SK-MEL-5 (cell line): Measurements from ENCODE around the gene CPD. TPM values are rescaled to one million over a fixed set of nuclear protein-coding genes. Genes with fewer than 3 reads are reported as not detected.
A peak's percentile ranks its signal among the peaks of the same experiment; 100 is the strongest.
"Not testable (repeated sequence)": the region's sequence is repeated elsewhere in the genome, so short reads cannot be mapped to it uniquely, and the experiment has no call there.

Experiments
- DNase-seq: peaks from one replicate; pipeline ENCODE4 v3.0.0-alpha.2; 2016; ENCODE audit warnings: low read depth, low spot score
- in situ Hi-C: cut with HindIII; loops from 2 replicates; pipeline ENCODE4 v1.10.0; 2016; ENCODE audit warnings: low sequenced_read_pairs, high pct_unique_total_duplicates, low pct_unique_long_range_greater_than_20kb
- polyA plus RNA-seq, 2 experiments: library from polyadenylated mRNA; depleted of rRNA; stranded (reverse); fragments of >200 nt; gene quantifications; 2 replicates each; pipeline ENCODE4 v1.2.3, GENCODE V29; 2015
- total RNA-seq: library from RNA; depleted of rRNA; stranded (reverse); fragments of >200 nt; shearing (Covaris generic); gene quantifications from 2 replicates; pipeline ENCODE4 v1.2.3, GENCODE V29; 2014; rRNA removed

The CPD gene
- 41.9 and 53.2 TPM in 2 replicates for total RNA-seq
- 17.1 and 19.3 TPM in 2 replicates for polyA plus RNA-seq (2015; cell fraction: cytosol; rRNA removed)
- polyA plus RNA-seq (2015; cell fraction: nucleus; rRNA removed) = 5.8 and 8.6 TPM in 2 replicates

- in situ Hi-C loops = no loop called here
Observed at GRCh38 chr17:30378825-30379302, at the start of gene CPD. Gene CPD (plus strand): TSS chr17:30378927. CDS start chr17:30378981, 54 bp downstream.

DNA sequence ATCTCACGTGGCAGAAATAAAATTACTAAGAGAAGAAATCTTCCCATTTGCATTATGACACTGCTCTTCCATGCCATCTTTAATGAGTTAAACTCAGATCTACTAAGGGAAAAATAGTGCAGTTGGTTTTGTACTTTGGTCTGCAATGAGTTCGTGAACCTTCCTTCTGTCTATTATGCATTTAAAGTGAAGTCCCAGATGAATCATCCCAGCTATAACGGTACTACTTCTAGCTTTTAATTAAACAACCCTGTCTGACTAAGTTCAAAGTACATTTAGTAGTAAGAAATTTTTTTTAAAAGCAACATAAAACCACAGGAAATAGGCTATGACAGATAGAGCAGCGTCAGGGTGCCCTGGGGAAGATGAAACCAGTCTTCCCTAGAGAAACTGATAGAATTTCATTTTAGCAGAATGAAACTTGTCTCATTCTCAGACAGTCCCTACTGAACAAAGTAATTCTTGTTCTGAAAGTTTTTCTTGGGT, 46.6 kb upstream of the CPD start:
- in situ Hi-C loops = no loop called here
- DNase-seq = no peak

More at GRCh38 chr17:30378825-30379302, at the start of gene CPD:
- DNase-seq = peak; percentile 93

DNA sequence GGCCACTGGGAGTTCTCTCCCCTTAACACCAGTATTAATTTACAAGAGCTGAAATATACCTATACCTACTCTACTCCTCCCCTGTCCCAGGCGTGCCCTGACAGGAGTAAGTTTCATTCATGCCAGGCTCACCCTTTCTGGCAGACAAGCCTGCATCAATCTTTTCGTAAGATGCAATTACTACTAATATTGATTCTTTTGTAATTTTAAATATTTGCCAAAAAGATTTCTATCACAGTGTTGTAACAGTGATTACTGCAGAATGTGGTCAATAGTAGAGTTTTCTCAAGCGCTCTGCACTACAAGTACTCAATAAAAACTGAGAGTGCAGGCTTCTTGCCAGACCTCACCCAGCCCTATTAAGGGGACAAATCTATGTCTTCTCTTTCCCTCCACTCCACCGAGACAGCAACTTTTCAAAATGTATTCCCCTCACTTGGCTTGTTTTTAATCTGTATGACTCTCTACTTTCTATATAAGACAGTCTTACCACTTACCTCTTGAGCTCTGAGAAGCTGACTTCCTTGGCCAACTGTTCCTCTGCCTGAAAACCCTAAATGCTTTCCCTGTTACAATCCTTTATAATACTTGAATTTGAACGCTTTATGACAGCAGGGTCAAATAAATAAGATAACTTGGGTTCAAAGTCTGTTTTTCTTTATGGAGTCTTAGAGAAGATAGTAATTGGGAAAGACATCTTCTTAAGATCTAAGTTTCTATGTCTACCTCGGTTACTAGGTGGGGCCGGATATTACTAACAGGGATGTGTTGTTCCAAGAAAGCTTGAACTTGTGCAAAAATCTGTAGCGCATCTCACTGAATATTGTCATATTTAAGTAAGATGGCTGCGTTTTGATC, 45.0 kb upstream of the CPD start, which contains the start of gene TMIGD1:
Gene TMIGD1, minus strand, starts transcription at position 555 of the 858 bp plus-strand sequence. CDS start 1,924 bp downstream, outside the sequence.
- in situ Hi-C loops = no loop called here
- DNase-seq = no peak

DNA sequence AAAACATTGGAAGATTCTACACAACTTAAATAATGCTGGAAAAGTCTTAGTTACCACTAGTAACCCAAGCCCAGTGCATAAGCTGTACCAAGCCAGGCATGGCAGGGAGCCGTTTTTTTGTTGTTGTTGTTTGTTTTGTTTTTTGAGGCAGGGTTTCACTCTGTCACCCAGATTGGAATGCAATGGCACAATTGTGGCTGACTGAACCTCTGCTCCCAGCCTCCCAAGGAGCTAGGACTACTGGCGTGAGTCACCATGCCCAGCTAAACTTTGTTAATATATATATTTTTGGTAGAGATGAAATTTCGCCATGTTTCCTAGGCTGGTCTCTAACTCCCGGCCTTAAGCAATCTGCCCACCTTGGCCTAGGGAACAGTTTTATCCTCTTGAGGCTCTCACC, 44.3 kb upstream of the CPD start:
- in situ Hi-C loops = no loop called here
- DNase-seq = no peak

GRCh38 chr17:30336369-30337171, 42.2 kb upstream of the CPD start:
- in situ Hi-C loops = no loop called here
- peak; percentile 86 for DNase-seq

- in situ Hi-C loops = no loop called here
- DNase-seq = no peak
Observed at GRCh38 chr17:30337393-30337999, 41.2 kb upstream of the CPD start.

DNA sequence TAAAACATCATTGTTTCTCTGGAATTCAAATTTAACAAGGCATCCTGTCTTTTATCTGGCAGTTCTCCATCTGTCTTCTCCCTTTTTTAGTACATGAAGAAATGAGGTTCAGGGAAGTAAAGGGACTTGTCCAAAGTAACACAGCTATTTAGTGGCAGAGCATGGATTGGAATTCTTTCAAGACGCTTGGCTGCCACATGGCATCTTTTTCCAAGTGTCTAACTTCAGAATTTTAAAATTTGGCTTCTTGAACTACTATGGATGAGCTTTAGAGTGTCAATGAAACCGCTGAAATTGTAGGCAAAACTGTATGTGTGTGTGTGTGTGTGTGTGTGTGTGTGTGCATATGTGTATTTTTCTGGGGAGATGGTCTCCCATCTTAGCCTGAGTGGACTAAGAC, 39.6 kb upstream of the CPD start:
- DNase-seq = no peak
- in situ Hi-C loops = no loop called here

GRCh38 chr17:30340801-30341356, 37.8 kb upstream of the CPD start:
- in situ Hi-C loops = no loop called here

DNA sequence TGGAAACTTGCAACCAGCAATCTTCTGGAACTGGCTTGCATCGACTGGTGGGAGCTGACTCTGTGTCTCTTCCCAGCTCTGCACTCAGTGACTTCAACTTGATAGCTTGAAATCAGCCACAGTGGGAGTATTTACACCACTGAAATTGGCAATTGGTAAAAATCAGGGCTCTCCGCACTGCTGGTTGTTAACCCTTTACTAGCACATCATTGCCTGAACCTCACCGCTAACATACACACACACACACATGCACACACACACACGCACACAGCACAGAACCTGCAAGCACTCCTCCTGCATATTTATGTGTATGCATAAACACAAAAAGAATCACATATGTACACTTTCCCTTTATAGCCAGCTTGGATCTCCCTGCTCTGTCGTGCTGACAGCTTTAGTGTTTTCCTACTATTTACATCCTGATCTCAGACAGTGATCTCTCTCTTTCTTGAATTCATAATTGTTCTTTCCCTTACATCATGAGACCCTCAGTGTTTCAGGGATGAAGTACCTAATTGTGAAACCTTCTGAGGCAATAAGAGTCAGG, 37.0 kb upstream of the CPD start:
- DNase-seq = peak; percentile 77
- in situ Hi-C loops = no loop called here

More at GRCh38 chr17:30340801-30341356, 37.8 kb upstream of the CPD start:
- DNase-seq = no peak

DNA sequence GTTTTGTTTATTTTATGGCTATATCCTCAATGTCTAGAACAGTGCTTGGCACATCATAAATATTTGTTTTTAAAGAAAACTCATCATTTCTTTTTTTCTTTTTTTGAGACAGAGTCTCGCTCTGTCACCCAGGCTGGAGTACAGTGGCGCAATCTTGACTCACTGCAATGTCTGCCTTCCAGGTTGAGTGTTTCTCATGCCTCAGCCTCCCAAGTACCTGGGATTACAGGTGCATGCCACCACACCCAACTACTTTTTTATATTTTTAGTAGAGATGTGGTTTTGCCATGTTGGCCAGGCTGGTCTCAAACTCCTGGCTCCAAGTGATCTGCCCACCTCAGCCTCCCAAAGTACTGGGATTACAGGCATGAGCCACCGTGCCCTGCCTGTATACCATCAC, 35.5 kb upstream of the CPD start:
- DNase-seq, in situ Hi-C loops: not testable (repeated sequence)

GRCh38 chr17:30343796-30344195, 34.9 kb upstream of the CPD start:
- in situ Hi-C loops = no loop called here
- no peak for DNase-seq

DNA sequence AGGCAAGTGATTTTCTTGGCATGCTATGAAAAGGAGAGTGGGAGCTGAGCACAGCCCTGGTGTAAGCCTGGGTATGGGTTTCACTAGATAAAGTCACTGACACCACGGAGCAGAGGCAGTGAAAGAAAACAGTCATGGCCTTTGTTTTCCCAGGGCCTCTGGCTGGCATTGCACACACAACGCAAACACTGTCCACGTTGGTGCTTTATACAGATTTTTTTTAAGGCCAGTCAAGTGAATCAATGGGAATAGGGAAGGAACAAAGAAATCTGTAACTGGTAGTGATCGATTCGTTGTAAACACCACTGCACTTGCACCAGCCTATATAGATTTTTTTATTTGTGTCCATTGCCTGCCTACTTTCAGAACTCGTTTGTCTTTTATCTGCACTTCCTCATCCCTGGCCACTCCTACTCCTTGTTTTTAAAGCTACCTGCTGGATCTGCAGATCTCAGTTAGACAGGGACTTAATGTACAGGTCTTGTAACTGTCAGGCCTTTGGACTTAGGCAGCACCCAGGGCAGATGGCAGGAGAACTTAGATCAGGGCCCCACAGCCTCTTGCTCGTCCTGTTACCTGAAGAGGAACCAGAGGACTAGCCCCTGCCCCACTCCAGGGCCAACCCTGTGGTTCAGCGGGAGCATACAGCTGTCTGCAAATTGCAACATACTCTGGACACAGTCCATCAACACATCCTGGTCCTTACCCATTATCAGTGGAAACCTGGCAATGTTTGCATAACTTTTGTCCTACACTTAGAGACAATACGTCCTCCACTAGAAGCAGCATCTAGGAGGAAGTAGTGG, 34.2 kb upstream of the CPD start:
- DNase-seq = peak; percentile 92
- in situ Hi-C loops = no loop called here

- in situ Hi-C loops = no loop called here
Observed at GRCh38 chr17:30345089-30345433, 33.7 kb upstream of the CPD start.

GRCh38 chr17:30345527-30346075, 33.1 kb upstream of the CPD start:
- in situ Hi-C loops = no loop called here
- DNase-seq = no peak

More at GRCh38 chr17:30345089-30345433, 33.7 kb upstream of the CPD start:
- DNase-seq = no peak

GRCh38 chr17:30346221-30346795, 32.4 kb upstream of the CPD start:
- no peak for DNase-seq
- in situ Hi-C loops = no loop called here

DNA sequence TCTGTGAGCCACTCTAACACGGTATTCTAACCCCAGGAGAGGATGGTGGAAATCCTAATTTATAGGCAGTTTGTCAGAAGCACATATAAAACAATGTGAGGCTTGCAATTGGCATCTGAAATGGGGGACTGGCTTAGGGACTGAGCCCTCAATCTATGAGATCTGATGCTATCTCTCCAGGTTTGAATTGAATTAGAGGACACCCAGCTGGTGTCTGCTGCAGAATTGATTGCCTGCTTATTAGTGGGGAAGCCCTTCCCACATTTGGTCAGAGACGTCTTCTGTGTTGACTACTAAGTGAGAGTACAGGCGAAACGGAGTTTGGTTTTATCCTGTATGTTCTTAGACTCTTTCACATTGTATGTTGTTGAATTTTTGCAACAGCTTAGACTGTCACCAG, 31.2 kb upstream of the CPD start:
- no peak for DNase-seq
- in situ Hi-C loops = no loop called here
